GM12878 (cell line): ENCODE measurements around the gene MATN1. TPM values are rescaled to one million over a fixed set of nuclear protein-coding genes. Genes with fewer than 3 reads are reported as not detected.

ENCODE experiments used
- ATAC-seq: fragments of 200-7000 bp; cut with Tn5 transposase; 3 replicates; pipeline ENCODE4 v1.9.1; 2020; ENCODE audit warnings: mild to moderate bottlenecking, moderate library complexity
- BruUV-seq: library from RNA; stranded (reverse); fragments of 400-500 nt; replicated peaks from 2 replicates; lab custom pipeline; 2021; lab: Mats Ljungman, UMichigan
- CTCF ChIA-PET: fragments of 300-600 bp; sonication (Branson Sonifier 250); formaldehyde crosslinking; extraction: SDS; loops from one replicate; lab custom pipeline; 2021; ENCODE audit warnings: inconsistent platforms; lab: Yijun Ruan, JAX
- POLR2A ChIA-PET: fragments of 350-600 bp; formaldehyde crosslinking; extraction: SDS; loops from one replicate; lab custom pipeline; 2021; ENCODE audit warnings: inconsistent platforms; lab: Charles Lee
- RAD21 ChIA-PET: fragments of 300-600 bp; sonication (Branson Sonifier 250); formaldehyde crosslinking; loops from one replicate; lab custom pipeline; 2023; ENCODE audit warnings: antibody characterized with exemption; ENCODE audit not compliant: unreplicated experiment; lab: Charles Lee
- SMC1A ChIA-PET: fragments of 300-600 bp; sonication (Branson Sonifier 250); formaldehyde crosslinking; loops from one replicate; lab custom pipeline; 2023; ENCODE audit not compliant: unreplicated experiment, uncharacterized antibody; lab: Charles Lee
- DNase-seq: peaks from one replicate; pipeline ENCODE4 v3.0.0-alpha.2; 2011; ENCODE audit warnings: low read depth, low spot score
- FAIRE-seq: peaks from 3 replicates; lab custom pipeline; 2011; peaks lifted over from hg19 to GRCh38; lab: Jason Lieb, UNC
- H2AFZ ChIP-seq: 2 replicates; pipeline ENCODE4 v1.6.0; 2011; ENCODE audit warnings: low read depth, low read length, control low read depth; ENCODE audit not compliant: control insufficient read depth
- H3K27ac ChIP-seq: 2 replicates; pipeline ENCODE4 v1.5.1; 2011; ENCODE audit warnings: control low read depth; ENCODE audit not compliant: control insufficient read depth, insufficient read depth
- H3K27me3 ChIP-seq, 2 experiments: replicated peaks in 1 of 2; 2 replicates each; pipeline versions ENCODE4 v1.6.0 to v1.6.1; 2011; ENCODE audit warnings: low read length in 1 of 2; ENCODE audit not compliant: control insufficient read depth in 2 of 2, insufficient read depth in 2 of 2
- H3K36me3 ChIP-seq, 2 experiments: 2 replicates each; pipeline ENCODE4 v1.5.1; 2011; ENCODE audit warnings: low read length in 1 of 2; ENCODE audit not compliant: control insufficient read depth in 2 of 2, insufficient read depth in 2 of 2
- H3K4me1 ChIP-seq: 2 replicates; pipeline ENCODE4 v1.6.1; 2011; ENCODE audit warnings: mild to moderate bottlenecking, low read length, moderate library complexity, mixed read lengths; ENCODE audit not compliant: control insufficient read depth, insufficient read depth
- H3K4me2 ChIP-seq: 2 replicates; pipeline ENCODE4 v1.6.0; 2011; ENCODE audit warnings: control low read depth; ENCODE audit not compliant: control insufficient read depth, insufficient read depth
- H3K4me3 ChIP-seq: fragments of 200-600 bp; sonication (generic); 2 replicates; pipeline ENCODE4 v1.5.1; 2016
- H3K79me2 ChIP-seq: 2 replicates; pipeline ENCODE4 v1.6.0; 2011; ENCODE audit warnings: low read length; ENCODE audit not compliant: control insufficient read depth, insufficient read depth
- H3K9ac ChIP-seq: 2 replicates; pipeline ENCODE4 v1.8.0; 2011; ENCODE audit warnings: low read length, control low read depth, mixed read lengths; ENCODE audit not compliant: control insufficient read depth, insufficient read depth
- H3K9me3 ChIP-seq: replicated peaks from 3 replicates; pipeline ENCODE4 v1.5.1; 2011; ENCODE audit warnings: mild to moderate bottlenecking, low read length; ENCODE audit not compliant: control insufficient read depth, insufficient read depth
- H4K20me1 ChIP-seq: 2 replicates; pipeline ENCODE4 v1.6.0; 2011; ENCODE audit not compliant: control insufficient read depth, insufficient read depth
- CBX5 ChIP-seq: sonication (generic); IDR thresholded peaks from 2 replicates; pipeline ENCODE4 v1.6.1; 2016; ENCODE audit warnings: low read depth, moderate library complexity, mild to moderate bottlenecking, inconsistent platforms
- CHD1 ChIP-seq: IDR thresholded peaks from 2 replicates; pipeline ENCODE4 v1.6.1; 2012; ENCODE audit warnings: low read depth, low read length, improper control_type of control experiment
- EZH2 ChIP-seq: IDR thresholded peaks from 2 replicates; pipeline ENCODE4 v1.6.1; 2012; ENCODE audit warnings: low read depth, mild to moderate bottlenecking, control low read depth, inconsistent platforms, low read length, borderline replicate concordance; ENCODE audit not compliant: control insufficient read depth
- GABPA ChIP-seq: IDR thresholded peaks from 2 replicates; pipeline ENCODE4 v1.6.1; 2014; ENCODE audit warnings: antibody characterized with exemption, low read depth, mild to moderate bottlenecking, inconsistent platforms
- IKZF1 ChIP-seq: fragments of 450-650 bp; conservative IDR thresholded peaks from 2 replicates; pipeline ENCODE4 v1.6.1; 2017; ENCODE audit warnings: antibody characterized with exemption, mild to moderate bottlenecking
- IRF3 ChIP-seq: fragments of 450-650 bp; IDR thresholded peaks from 2 replicates; pipeline ENCODE4 v1.6.1; 2014; ENCODE audit warnings: mild to moderate bottlenecking
- MYC ChIP-seq: IDR thresholded peaks from 2 replicates; pipeline ENCODE4 v1.6.1; 2011; ENCODE audit warnings: mild to moderate bottlenecking, low read length, moderate library complexity, inconsistent platforms; ENCODE audit not compliant: insufficient read depth, insufficient replicate concordance, insufficient read length, severe bottlenecking
- NFYB ChIP-seq: IDR thresholded peaks from 2 replicates; pipeline ENCODE4 v1.6.1; 2011; ENCODE audit warnings: low read depth, mild to moderate bottlenecking, low read length, improper control_type of control experiment, moderate library complexity; ENCODE audit not compliant: insufficient read depth
- NR2C2 ChIP-seq: IDR thresholded peaks from 2 replicates; pipeline ENCODE4 v1.6.1; 2011; ENCODE audit warnings: borderline replicate concordance, low read depth; ENCODE audit not compliant: control insufficient read depth, insufficient read length
- PML ChIP-seq: IDR thresholded peaks from 2 replicates; pipeline ENCODE4 v1.6.1; 2012; ENCODE audit warnings: low read length, inconsistent platforms
- POLR2AphosphoS2 ChIP-seq: IDR thresholded peaks from 2 replicates; pipeline ENCODE4 v1.6.1; 2011; ENCODE audit warnings: low read depth, mild to moderate bottlenecking, low read length, improper control_type of control experiment, moderate library complexity
- POU2F2 ChIP-seq: IDR thresholded peaks from 3 replicates; pipeline ENCODE4 v1.6.1; 2011; ENCODE audit warnings: low read depth, mild to moderate bottlenecking, low read length, borderline replicate concordance
- RCOR1 ChIP-seq: conservative IDR thresholded peaks from 2 replicates; pipeline ENCODE4 v1.6.1; 2012; ENCODE audit warnings: low read depth, low read length, improper control_type of control experiment
- SMAD1 ChIP-seq: fragments of 450-650 bp; IDR thresholded peaks from 2 replicates; pipeline ENCODE4 v1.6.1; 2018; ENCODE audit warnings: mild to moderate bottlenecking, low read depth; ENCODE audit not compliant: partially characterized antibody
- TCF3 ChIP-seq: IDR thresholded peaks from 2 replicates; pipeline ENCODE4 v1.6.1; 2012; ENCODE audit warnings: low read depth, mild to moderate bottlenecking, low read length, borderline replicate concordance; ENCODE audit not compliant: insufficient read depth
- YBX1 ChIP-seq: fragments of 450-650 bp; IDR thresholded peaks from 2 replicates; pipeline ENCODE4 v1.6.1; 2016; ENCODE audit warnings: antibody characterized with exemption
- ZNF24 ChIP-seq: fragments of 450-650 bp; IDR thresholded peaks from 2 replicates; pipeline ENCODE4 v1.6.1; 2017; ENCODE audit warnings: antibody characterized with exemption, mild to moderate bottlenecking
- WGBS: methylation state at CpG from one replicate; pipeline ENCODE4 v1.1.6; 2016; ENCODE audit warnings: low lambda C conversion rate; ENCODE audit not compliant: insufficient replicate concordance, insufficient coverage; ENCODE audit errors: missing lambda C conversion rate; 5-methylcytosine and 5-hydroxymethylcytosine counted together
- in situ Hi-C: fragments of 300-500 bp; cut with MboI; formaldehyde crosslinking; loops from 9 replicates; pipeline ENCODE4 v1.14.3; 2018; ENCODE audit warnings: mixed read lengths
- intact Hi-C: fragments of 100-400 bp; cut with micrococcal nuclease; formaldehyde crosslinking; loops from one replicate; pipeline ENCODE4 v1.14.2; 2022; ENCODE audit not compliant: unreplicated experiment
- polyA plus RNA-seq, 11 experiments: library from polyadenylated mRNA; depleted of rRNA in 4 of 11; unstranded in 6 of 11; stranded (reverse) in 5 of 11; fragments of >200 nt; fragmentation: Nextera tagmentation in 4 of 11; fragmentation: Illumina TruSeq in 1 of 11; extraction: Ambion mirVana in 4 of 11; extraction: Trizol in 1 of 11; gene quantifications; 1 replicate in 1 of 11; 2 replicates in 10 of 11; pipeline versions ENCODE4 v1.2.1 to v1.2.3, GENCODE V29; 2011 to 2016; ENCODE audit warnings: inconsistent platforms in 2 of 11, missing spikeins in 2 of 11, low read depth in 1 of 11
- total RNA-seq, 4 experiments: library from RNA; depleted of rRNA in 3 of 4; stranded (reverse); fragments of >200 nt in 3 of 4; fragmentation: Illumina TruSeq in 1 of 4; extraction: Trizol in 1 of 4; gene quantifications; 2 replicates each; pipeline versions ENCODE4 v1.2.1 to v1.2.3, GENCODE V29; 2013 to 2021
- TF ChIP-seq, protein P1 (sequence below): IDR thresholded peaks from 2 replicates; pipeline ENCODE4 v1.6.1; 2012; ENCODE audit warnings: low read depth, low read length, improper control_type of control experiment
- TF ChIP-seq, protein P2 (sequence below): IDR thresholded peaks from 2 replicates; pipeline ENCODE4 v1.6.1; 2011; ENCODE audit warnings: mild to moderate bottlenecking, low read depth, low read length, moderate library complexity; ENCODE audit not compliant: insufficient replicate concordance
- TF ChIP-seq, protein P3 (sequence below): IDR thresholded peaks from 2 replicates; pipeline ENCODE4 v1.6.1; 2012; ENCODE audit warnings: low read depth, low read length, improper control_type of control experiment

The MATN1 gene
- total and polyA plus RNA-seq, 10 of the 15 experiments (the other 5 are each of a cell fraction or from before 2014, with no cell fraction given), result 0.04 to 0.50 (median 0.10) TPM; not detected in 1

DNA sequence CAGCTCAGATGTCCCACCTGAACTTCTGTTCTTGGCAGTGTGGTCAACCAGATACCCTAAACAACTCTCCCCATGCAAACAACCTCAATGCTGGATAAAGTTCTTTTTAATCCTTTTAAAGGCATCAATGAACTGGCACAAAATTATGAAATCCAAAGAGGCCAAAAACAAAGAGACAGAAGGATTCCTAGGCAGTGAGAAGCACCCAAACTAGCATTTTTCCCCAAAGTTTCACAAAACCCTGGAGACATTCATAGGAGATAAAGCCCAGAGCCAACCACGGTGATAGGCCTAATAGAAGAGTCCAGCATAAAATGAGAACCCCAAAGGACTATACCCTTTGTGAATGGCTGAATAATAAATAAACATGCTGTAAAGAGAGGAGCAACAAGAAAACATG lies 50.7 kb downstream of the MATN1 start:
- whole genome bisulfite sequencing, result 0% methylated on average over 1 of the region's 1 CpG
- no peak overlapping the region for H3K9ac ChIP-seq
- ATAC-seq, result no peak
- no peaks in the 10 kb centered on the region for H3K36me3 ChIP-seq
- no peak overlapping the region for H3K27ac ChIP-seq
- no peak overlapping the region for H3K4me2 ChIP-seq
- no peak overlapping the region for H2AFZ ChIP-seq
- H3K4me3 ChIP-seq, result no peak overlapping the region; the same call in 1 of the 2 replicates
- no peaks in the 10 kb centered on the region for H4K20me1 ChIP-seq
- FAIRE-seq, result no peak
- CTCF ChIA-PET, result no interaction called here
- RAD21 ChIA-PET, result no interaction called here
- DNase-seq, result no peak
- SMC1A ChIA-PET, result no interaction called here
- POLR2A ChIA-PET, result no interaction called here
- H3K9me3 ChIP-seq, result no peaks in the 10 kb centered on the region; the same call in 2 of the 3 replicates
- BruUV-seq, result no TSS peak
- H3K4me1 ChIP-seq, result no peaks in the 10 kb centered on the region
- intact Hi-C loops, result no loop called here
- TF ChIP-seq, protein P1, sequence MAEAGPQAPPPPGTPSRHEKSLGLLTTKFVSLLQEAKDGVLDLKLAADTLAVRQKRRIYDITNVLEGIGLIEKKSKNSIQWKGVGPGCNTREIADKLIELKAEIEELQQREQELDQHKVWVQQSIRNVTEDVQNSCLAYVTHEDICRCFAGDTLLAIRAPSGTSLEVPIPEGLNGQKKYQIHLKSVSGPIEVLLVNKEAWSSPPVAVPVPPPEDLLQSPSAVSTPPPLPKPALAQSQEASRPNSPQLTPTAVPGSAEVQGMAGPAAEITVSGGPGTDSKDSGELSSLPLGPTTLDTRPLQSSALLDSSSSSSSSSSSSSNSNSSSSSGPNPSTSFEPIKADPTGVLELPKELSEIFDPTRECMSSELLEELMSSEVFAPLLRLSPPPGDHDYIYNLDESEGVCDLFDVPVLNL, result no peak
- TF ChIP-seq POU2F2 (no peak), CBX5 (no peak), CHD1 (no peak), PML (no peak), MYC (no peak), EZH2 (no peak), GABPA (no peak), NFYB (no peak), TCF3 (no peak), IRF3 (no peak), NR2C2 (no peak), RCOR1 (no peak), POLR2AphosphoS2 (no peak), YBX1 (no peak), ZNF24 (no peak), IKZF1 (no peak), SMAD1 (no peak)
- TF ChIP-seq, protein P2, sequence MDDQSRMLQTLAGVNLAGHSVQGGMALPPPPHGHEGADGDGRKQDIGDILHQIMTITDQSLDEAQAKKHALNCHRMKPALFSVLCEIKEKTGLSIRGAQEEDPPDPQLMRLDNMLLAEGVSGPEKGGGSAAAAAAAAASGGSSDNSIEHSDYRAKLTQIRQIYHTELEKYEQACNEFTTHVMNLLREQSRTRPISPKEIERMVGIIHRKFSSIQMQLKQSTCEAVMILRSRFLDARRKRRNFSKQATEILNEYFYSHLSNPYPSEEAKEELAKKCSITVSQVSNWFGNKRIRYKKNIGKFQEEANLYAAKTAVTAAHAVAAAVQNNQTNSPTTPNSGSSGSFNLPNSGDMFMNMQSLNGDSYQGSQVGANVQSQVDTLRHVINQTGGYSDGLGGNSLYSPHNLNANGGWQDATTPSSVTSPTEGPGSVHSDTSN, result no peak
- TF ChIP-seq, protein P3, sequence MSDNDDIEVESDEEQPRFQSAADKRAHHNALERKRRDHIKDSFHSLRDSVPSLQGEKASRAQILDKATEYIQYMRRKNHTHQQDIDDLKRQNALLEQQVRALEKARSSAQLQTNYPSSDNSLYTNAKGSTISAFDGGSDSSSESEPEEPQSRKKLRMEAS, result no peak
- in situ Hi-C loops, result no loop called here
- no peaks in the 10 kb centered on the region; a peak in 1 of 4 replicates for H3K27me3 ChIP-seq
- no peaks in the 10 kb centered on the region for H3K79me2 ChIP-seq
